Fibroblast of lung (primary cell): Measurements from ENCODE around the gene VAV2. TPM values are rescaled to one million over a fixed set of nuclear protein-coding genes. Genes with fewer than 3 reads are reported as not detected.

Experiments
- DNase-seq, 2 donors: peaks; one replicate each; pipeline versions ENCODE4 v3.0.0 to v3.0.0-alpha.2; 2010; ENCODE audit warnings: low read depth in 2 of 2
- H2AFZ ChIP-seq: 2 replicates; pipeline ENCODE4 v1.5.1; 2012; ENCODE audit warnings: low read length, control low read depth, inconsistent platforms
- H3K27ac ChIP-seq: 2 replicates; pipeline ENCODE4 v1.5.1; 2011; ENCODE audit warnings: low read length, control low read depth; ENCODE audit not compliant: insufficient read depth
- H3K27me3 ChIP-seq: 2 replicates; pipeline ENCODE4 v1.5.1; 2011; ENCODE audit warnings: mild to moderate bottlenecking, low read length; ENCODE audit not compliant: control insufficient read depth, insufficient read depth
- H3K36me3 ChIP-seq: 2 replicates; pipeline ENCODE4 v1.5.1; 2011; ENCODE audit warnings: low read length; ENCODE audit not compliant: control insufficient read depth, insufficient read depth
- H3K4me1 ChIP-seq: 2 replicates; pipeline ENCODE4 v1.5.1; 2011; ENCODE audit warnings: low read length; ENCODE audit not compliant: control insufficient read depth, insufficient read depth; ENCODE audit errors: extremely low read depth
- H3K4me2 ChIP-seq: 2 replicates; pipeline ENCODE4 v1.5.1; 2011; ENCODE audit warnings: low read length, control low read depth; ENCODE audit not compliant: insufficient read depth; ENCODE audit errors: extremely low read depth
- H3K4me3 ChIP-seq, 4 experiments: fragments of 200-600 bp in 1 of 4; sonication (generic) in 1 of 4; replicated peaks in 1 of 4; 2 replicates each; pipeline ENCODE4 v1.5.1; 2011 to 2016; ENCODE audit warnings: low read length in 4 of 4, low read depth in 3 of 4, mild to moderate bottlenecking in 3 of 4, control low read depth in 2 of 4, inconsistent platforms in 1 of 4, mixed read lengths in 1 of 4; ENCODE audit not compliant: insufficient read depth in 1 of 4; ENCODE audit errors: control extremely low read depth in 1 of 4
- H3K79me2 ChIP-seq: 2 replicates; pipeline ENCODE4 v1.5.1; 2012; ENCODE audit warnings: mild to moderate bottlenecking, low read length, inconsistent platforms; ENCODE audit not compliant: control insufficient read depth, insufficient read depth
- H3K9ac ChIP-seq: 2 replicates; pipeline ENCODE4 v1.5.1; 2011; ENCODE audit warnings: mild to moderate bottlenecking, low read length, control low read depth; ENCODE audit not compliant: insufficient read depth
- H3K9me3 ChIP-seq: 2 replicates; pipeline ENCODE4 v1.5.1; 2012; ENCODE audit warnings: low read depth, low read length; ENCODE audit not compliant: control insufficient read depth, insufficient read depth
- H4K20me1 ChIP-seq: 2 replicates; pipeline ENCODE4 v1.5.1; 2011; ENCODE audit warnings: low read length; ENCODE audit not compliant: control insufficient read depth, insufficient read depth; ENCODE audit errors: extremely low read depth
- CTCF ChIP-seq, 2 donors: IDR thresholded peaks in 1 of 2; conservative IDR thresholded peaks in 1 of 2; 1 replicate in 1 of 2; 2 replicates in 1 of 2; pipeline ENCODE4 v1.5.1; 2011 to 2012; ENCODE audit warnings: low read length in 2 of 2, control low read depth in 1 of 2, inconsistent platforms in 1 of 2, low read depth in 1 of 2, mild to moderate bottlenecking in 1 of 2
- EZH2 ChIP-seq: IDR thresholded peaks from 2 replicates; pipeline ENCODE4 v1.5.1; 2012; ENCODE audit warnings: low read length, control low read depth, mild to moderate bottlenecking; ENCODE audit errors: missing control alignments
- polyA plus RNA-seq, 2 donors: library from polyadenylated mRNA; depleted of rRNA in 1 of 2; stranded (reverse) in 1 of 2; unstranded in 1 of 2; fragments of >200 nt; gene quantifications; 2 replicates each; pipeline ENCODE4 v1.2.1, GENCODE V29; 2011 to 2012; ENCODE audit warnings: missing spikeins in 1 of 2
- total RNA-seq: library from RNA; depleted of rRNA; stranded (reverse); fragments of >200 nt; gene quantifications from 2 replicates; pipeline ENCODE4 v1.2.1, GENCODE V29; 2014

Gene VAV2
- total and polyA plus RNA-seq, 2 donors (not counting 1 experiment from before 2014, with no cell fraction given), result 13.7 to 17.7 TPM

DNA sequence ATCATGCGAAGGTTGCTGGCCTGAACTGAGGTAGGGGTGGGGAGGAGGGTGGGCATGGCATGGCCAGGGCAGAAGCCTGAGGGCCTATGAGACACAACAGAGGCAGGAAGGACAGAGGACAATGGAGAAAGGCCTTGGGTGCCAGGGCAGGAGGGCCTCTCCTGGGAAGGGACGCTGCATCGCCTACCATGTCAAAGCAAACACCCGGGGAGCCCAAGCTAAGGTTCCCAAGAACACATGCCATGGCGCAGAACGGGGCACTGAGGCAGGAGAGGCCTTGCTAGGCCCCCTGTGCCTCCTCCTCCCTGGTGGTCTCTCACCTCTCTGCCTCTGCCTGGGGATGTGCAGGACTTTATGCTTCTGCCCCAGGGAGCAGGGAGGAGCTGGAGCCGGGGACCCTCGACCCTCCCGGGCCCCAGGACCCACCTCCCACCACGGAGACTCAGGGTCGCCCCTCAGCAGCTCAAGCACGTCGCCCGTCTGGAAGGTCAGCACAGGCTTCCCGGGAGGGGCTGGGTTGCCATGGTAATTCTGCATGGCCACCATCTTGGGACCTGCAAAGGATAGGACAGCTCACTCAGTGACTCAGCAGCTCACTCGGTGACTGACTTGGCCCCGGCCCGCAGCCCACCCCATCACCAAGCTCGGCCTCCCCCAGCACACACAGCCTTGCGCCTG, 213.6 kb downstream of the VAV2 start:
- Histone ChIP-seq H3K4me1 (no peaks in the 10 kb centered on the region), H3K79me2 (no peaks in the 10 kb centered on the region), H3K4me2 (no peak overlapping the region), H3K27me3 (no peaks in the 10 kb centered on the region), H3K27ac (no peak overlapping the region), H4K20me1 (no peaks in the 10 kb centered on the region), H3K4me3 (no peak overlapping the region), H3K9ac (no peak overlapping the region), H2AFZ (no peak overlapping the region), H3K9me3 (no peaks in the 10 kb centered on the region), H3K36me3 (peaks cover 18% of the 10 kb centered on the region)
- no peak for DNase-seq
- no peak for TF ChIP-seq CTCF (conservative IDR thresholded peaks at IDR 0.05 in 1 of 2, IDR thresholded peaks at IDR 0.05 in 1 of 2; ENCODE audit: low read depth in 1 of 2, low read length in 2 of 2)
- no peak for TF ChIP-seq EZH2

GRCh38 chr9:133777871-133778270, 214.3 kb downstream of the VAV2 start:
- Histone ChIP-seq H3K4me2 (no peak overlapping the region), H3K79me2 (no peaks in the 10 kb centered on the region), H3K9me3 (no peaks in the 10 kb centered on the region), H3K4me3 (no peak overlapping the region), H3K9ac (no peak overlapping the region), H3K4me1 (no peaks in the 10 kb centered on the region), H2AFZ (no peak overlapping the region), H4K20me1 (no peaks in the 10 kb centered on the region), H3K27me3 (no peaks in the 10 kb centered on the region), H3K36me3 (peaks cover 18% of the 10 kb centered on the region), H3K27ac (no peak overlapping the region)
- TF ChIP-seq CTCF (conservative IDR thresholded peaks at IDR 0.05 in 1 of 2, IDR thresholded peaks at IDR 0.05 in 1 of 2; ENCODE audit: low read depth in 1 of 2, low read length in 2 of 2), result no peak
- TF ChIP-seq EZH2, result no peak
- DNase-seq, result no peak

DNA sequence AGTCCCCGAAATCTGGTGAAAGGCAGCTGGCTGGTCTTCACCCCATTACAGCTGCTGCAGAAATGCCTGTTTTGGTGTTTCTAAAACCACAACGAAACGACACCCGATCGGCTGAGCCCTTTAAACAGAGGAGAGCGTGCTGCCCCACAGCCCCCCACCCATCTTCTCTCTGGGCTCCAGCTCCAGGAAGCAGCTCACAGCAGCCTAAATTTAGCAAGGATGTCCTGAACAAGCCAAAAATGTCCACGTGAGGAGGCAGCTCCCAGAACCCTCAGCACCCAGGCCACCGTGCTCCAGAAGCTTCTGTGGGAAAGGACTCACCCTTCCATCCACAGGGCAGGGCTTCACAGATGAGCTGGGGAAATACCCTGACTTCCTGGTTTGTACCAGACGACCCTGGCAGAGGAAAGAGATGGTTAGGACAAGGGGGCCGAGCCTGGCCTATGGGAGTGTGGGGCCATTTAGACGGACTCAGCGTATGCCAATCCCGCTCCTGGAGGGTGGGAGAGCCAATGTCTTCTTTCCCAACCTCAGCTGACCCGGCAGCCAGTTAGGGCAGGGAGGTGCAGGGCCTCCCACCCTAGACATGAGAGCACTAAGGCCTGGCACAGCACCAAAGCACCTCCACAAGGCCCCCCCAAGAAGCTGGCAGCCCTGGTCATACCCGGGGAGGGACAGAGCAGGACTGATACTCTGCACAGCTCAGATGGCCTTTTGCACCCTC, 214.9 kb downstream of the VAV2 start:
- Histone ChIP-seq H4K20me1 (no peaks in the 10 kb centered on the region), H3K4me3 (no peak overlapping the region), H3K4me1 (no peaks in the 10 kb centered on the region), H3K9me3 (no peaks in the 10 kb centered on the region), H3K36me3 (peaks cover 18% of the 10 kb centered on the region), H3K4me2 (no peak overlapping the region), H2AFZ (no peak overlapping the region), H3K9ac (no peak overlapping the region), H3K79me2 (no peaks in the 10 kb centered on the region), H3K27me3 (no peaks in the 10 kb centered on the region), H3K27ac (no peak overlapping the region)
- TF ChIP-seq CTCF (conservative IDR thresholded peaks at IDR 0.05 in 1 of 2, IDR thresholded peaks at IDR 0.05 in 1 of 2; ENCODE audit: low read depth in 1 of 2, low read length in 2 of 2) (no peak), EZH2 (no peak)
- DNase-seq, result no peak
